ENCODE measurements around the gene WARS2. TPM values are rescaled to one million over a fixed set of nuclear protein-coding genes. Genes with fewer than 3 reads are reported as not detected.
"Not testable (repeated sequence)": the region's sequence is repeated elsewhere in the genome, so short reads cannot be mapped to it uniquely, and the experiment has no call there.

WARS2 gene
- total RNA-seq, 2 experiments from 2014 or later: 19.0 to 20.7 TPM

GRCh38 chr1:119141020-119141424, 569 bp upstream of the WARS2 start:
- POLR2A ChIA-PET: interaction anchor here (1.1 kb wide), 1 partner anchor 11 kb away, joined by 4 read pairs; no protein-coding TSS in a partner anchor
- CTCF ChIA-PET: no interaction called here

- CTCF ChIA-PET: interaction anchor here (0.6 kb wide), 1 partner anchor 94 kb away, joined by 4 read pairs; no protein-coding TSS in a partner anchor
- POLR2A ChIA-PET: no interaction called here
Measured at GRCh38 chr1:119139857-119140176, 636 bp downstream of the WARS2 start.

- CTCF ChIA-PET: no interaction called here
- POLR2A ChIA-PET: no interaction called here
Measured at GRCh38 chr1:119139403-119139802, 1.1 kb downstream of the WARS2 start.

- ChIA-PET POLR2A (no interaction called here), CTCF (no interaction called here)
Measured at GRCh38 chr1:119136401-119136800, 4.1 kb downstream of the WARS2 start.

- ChIA-PET CTCF (no interaction called here), POLR2A (no interaction called here)
Measured at GRCh38 chr1:119133987-119134386, 6.5 kb downstream of the WARS2 start.

GRCh38 chr1:119132179-119132578, 8.3 kb downstream of the WARS2 start:
- POLR2A ChIA-PET: no interaction called here

GRCh38 chr1:119125874-119126273, 14.6 kb downstream of the WARS2 start:
- POLR2A ChIA-PET: no interaction called here
- CTCF ChIA-PET: no interaction called here

More at GRCh38 chr1:119132179-119132578, 8.3 kb downstream of the WARS2 start:
- CTCF ChIA-PET: no interaction called here

- ChIA-PET POLR2A (no interaction called here), CTCF (no interaction called here)
Measured at GRCh38 chr1:119124764-119125163, 15.7 kb downstream of the WARS2 start.

- POLR2A ChIA-PET: not testable (repeated sequence)
Measured at GRCh38 chr1:119121872-119122271, 18.6 kb downstream of the WARS2 start.

GRCh38 chr1:119116725-119117124, 23.7 kb downstream of the WARS2 start:
- POLR2A ChIA-PET: no interaction called here
- CTCF ChIA-PET: no interaction called here

More at GRCh38 chr1:119121872-119122271, 18.6 kb downstream of the WARS2 start:
- CTCF ChIA-PET: not testable (repeated sequence)

- ChIA-PET CTCF (no interaction called here), POLR2A (no interaction called here)
Measured at GRCh38 chr1:119115736-119116135, 24.7 kb downstream of the WARS2 start.

GRCh38 chr1:119115311-119115710, 25.1 kb downstream of the WARS2 start:
- ChIA-PET CTCF (no interaction called here), POLR2A (no interaction called here)

- ChIA-PET CTCF (no interaction called here), POLR2A (no interaction called here)
Measured at GRCh38 chr1:119114786-119115185, 25.7 kb downstream of the WARS2 start.

GRCh38 chr1:119112791-119113190, 27.7 kb downstream of the WARS2 start:
- CTCF ChIA-PET: no interaction called here

GRCh38 chr1:119112244-119112643, 28.2 kb downstream of the WARS2 start:
- ChIA-PET CTCF (no interaction called here), POLR2A (no interaction called here)

More at GRCh38 chr1:119112791-119113190, 27.7 kb downstream of the WARS2 start:
- POLR2A ChIA-PET: no interaction called here

GRCh38 chr1:119108988-119109387, 31.5 kb downstream of the WARS2 start:
- CTCF ChIA-PET: no interaction called here
- POLR2A ChIA-PET: no interaction called here

- POLR2A ChIA-PET: no interaction called here
- CTCF ChIA-PET: no interaction called here
Measured at GRCh38 chr1:119103764-119104163, 36.7 kb downstream of the WARS2 start.

- POLR2A ChIA-PET: no interaction called here
- CTCF ChIA-PET: no interaction called here
Measured at GRCh38 chr1:119102051-119102450, 38.4 kb downstream of the WARS2 start.

GRCh38 chr1:119101563-119101962, 38.9 kb downstream of the WARS2 start:
- CTCF ChIA-PET: no interaction called here
- POLR2A ChIA-PET: no interaction called here

GRCh38 chr1:119099775-119100174, 40.7 kb downstream of the WARS2 start:
- POLR2A ChIA-PET: no interaction called here
- CTCF ChIA-PET: no interaction called here

- CTCF ChIA-PET: no interaction called here
- POLR2A ChIA-PET: no interaction called here
Measured at GRCh38 chr1:119097380-119097779, 43.1 kb downstream of the WARS2 start.

- ChIA-PET CTCF (no interaction called here), POLR2A (no interaction called here)
Measured at GRCh38 chr1:119093721-119094120, 46.7 kb downstream of the WARS2 start.

- CTCF ChIA-PET: no interaction called here
- POLR2A ChIA-PET: no interaction called here
Measured at GRCh38 chr1:119091618-119092017, 48.8 kb downstream of the WARS2 start.

Data from activated CD8-positive, alpha-beta memory T cell treated with anti-CD3 and anti-CD28 coated beads for 36 hours (primary cell).